AG10803 (cell line): ENCODE results near the gene PLIN3.
"Not testable (repeated sequence)": the region's sequence is repeated elsewhere in the genome, so short reads cannot be mapped to it uniquely, and the experiment has no call there.

Experiments
- DNase-seq: peaks from one replicate; pipeline ENCODE4 v3.0.0; 2010; ENCODE audit warnings: low read depth
- H3K4me3 ChIP-seq: 2 replicates; pipeline ENCODE4 v1.5.1; 2011; ENCODE audit warnings: mild to moderate bottlenecking, low read length, control low read depth
- TF ChIP-seq, protein P1 (sequence below): conservative IDR thresholded peaks from 2 replicates; pipeline ENCODE4 v1.5.1; 2011; ENCODE audit warnings: mild to moderate bottlenecking, low read length, control low read depth, inconsistent platforms

Gene PLIN3

DNA sequence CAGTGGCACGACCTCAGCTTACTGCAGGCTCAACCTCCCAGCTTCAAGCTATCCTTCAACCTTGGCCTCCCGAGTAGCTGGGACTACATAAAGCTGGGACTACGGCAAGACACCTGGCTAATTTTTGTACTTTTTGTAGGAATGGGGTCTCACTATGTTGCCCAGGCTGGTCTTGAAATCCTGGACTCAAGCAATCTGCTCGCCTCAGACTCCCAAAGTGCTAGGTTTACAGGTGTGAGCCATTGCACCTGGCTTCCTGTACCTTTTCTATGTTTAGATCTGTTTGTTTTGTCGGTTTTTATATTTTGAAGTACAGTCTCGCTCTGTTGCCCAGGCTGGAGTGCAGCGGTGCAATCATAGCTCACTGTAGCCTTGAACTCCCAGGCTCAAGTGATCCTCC is 18.4 kb downstream of the PLIN3 start:
- DNase-seq = no peak
- H3K4me3 ChIP-seq = no peak overlapping the region
- TF ChIP-seq, protein P1, sequence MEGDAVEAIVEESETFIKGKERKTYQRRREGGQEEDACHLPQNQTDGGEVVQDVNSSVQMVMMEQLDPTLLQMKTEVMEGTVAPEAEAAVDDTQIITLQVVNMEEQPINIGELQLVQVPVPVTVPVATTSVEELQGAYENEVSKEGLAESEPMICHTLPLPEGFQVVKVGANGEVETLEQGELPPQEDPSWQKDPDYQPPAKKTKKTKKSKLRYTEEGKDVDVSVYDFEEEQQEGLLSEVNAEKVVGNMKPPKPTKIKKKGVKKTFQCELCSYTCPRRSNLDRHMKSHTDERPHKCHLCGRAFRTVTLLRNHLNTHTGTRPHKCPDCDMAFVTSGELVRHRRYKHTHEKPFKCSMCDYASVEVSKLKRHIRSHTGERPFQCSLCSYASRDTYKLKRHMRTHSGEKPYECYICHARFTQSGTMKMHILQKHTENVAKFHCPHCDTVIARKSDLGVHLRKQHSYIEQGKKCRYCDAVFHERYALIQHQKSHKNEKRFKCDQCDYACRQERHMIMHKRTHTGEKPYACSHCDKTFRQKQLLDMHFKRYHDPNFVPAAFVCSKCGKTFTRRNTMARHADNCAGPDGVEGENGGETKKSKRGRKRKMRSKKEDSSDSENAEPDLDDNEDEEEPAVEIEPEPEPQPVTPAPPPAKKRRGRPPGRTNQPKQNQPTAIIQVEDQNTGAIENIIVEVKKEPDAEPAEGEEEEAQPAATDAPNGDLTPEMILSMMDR = no peak

DNA sequence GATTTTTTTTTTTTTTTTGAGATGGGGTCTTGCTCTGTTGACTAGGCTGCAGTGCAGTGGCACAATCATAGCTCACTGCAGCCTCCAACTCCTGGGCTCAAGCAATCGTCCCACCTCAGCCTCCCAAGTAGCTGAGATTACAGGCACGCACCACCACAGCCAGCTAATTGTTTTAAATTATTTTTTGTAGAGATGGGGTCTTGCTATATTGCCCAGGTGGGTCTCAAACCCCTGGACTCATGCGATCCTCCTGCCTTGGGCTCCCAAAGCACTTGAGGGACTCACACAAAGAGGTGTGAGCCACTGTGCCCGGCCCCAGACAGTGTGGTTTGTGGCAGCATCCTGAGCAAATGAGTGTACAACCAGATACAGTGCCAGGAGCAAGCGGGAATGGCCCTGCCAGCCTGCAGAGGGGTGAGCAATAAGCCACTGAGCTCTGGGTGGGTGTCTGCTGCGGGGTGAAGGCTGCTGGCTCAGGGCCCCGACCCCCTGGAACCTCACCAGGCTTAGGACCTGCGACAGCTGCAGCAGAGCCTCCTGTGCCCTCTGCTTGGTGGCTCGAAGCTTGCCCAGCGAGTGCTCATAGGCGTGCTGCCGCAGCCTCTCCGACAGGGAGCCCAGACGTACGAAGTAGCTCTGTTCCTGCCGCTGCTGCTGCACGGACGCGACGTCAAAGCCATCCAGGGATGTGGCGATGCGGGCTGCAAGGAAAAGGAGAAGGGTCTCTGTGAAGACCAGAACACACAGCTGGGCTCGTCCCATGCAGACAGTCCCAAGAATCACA is 20.1 kb downstream of the PLIN3 start:
- DNase-seq = no peak
- TF ChIP-seq, protein P1 = no peak
- no peak overlapping the region for H3K4me3 ChIP-seq

DNA sequence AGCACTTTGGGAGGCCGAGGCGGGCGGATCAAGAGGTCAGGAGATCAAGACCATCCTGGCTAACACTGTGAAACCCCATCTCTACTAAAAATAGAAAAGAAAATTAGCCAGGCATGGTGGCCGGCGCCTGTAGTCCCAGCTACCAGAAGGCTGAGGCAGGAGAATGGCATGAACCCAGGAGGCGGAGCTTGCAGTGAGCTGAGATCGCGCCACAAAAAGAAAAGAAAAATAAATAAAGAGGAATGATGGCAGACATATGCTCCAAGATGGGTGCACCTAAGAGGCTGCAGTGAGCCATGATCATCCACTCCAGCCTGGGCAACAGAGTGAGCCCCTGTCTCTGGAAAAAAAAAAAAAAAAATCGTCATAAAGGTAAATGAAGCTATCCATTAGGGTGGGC is 21.5 kb downstream of the PLIN3 start:
- peak; percentile 65 for DNase-seq
- H3K4me3 ChIP-seq = not testable (repeated sequence)

DNA sequence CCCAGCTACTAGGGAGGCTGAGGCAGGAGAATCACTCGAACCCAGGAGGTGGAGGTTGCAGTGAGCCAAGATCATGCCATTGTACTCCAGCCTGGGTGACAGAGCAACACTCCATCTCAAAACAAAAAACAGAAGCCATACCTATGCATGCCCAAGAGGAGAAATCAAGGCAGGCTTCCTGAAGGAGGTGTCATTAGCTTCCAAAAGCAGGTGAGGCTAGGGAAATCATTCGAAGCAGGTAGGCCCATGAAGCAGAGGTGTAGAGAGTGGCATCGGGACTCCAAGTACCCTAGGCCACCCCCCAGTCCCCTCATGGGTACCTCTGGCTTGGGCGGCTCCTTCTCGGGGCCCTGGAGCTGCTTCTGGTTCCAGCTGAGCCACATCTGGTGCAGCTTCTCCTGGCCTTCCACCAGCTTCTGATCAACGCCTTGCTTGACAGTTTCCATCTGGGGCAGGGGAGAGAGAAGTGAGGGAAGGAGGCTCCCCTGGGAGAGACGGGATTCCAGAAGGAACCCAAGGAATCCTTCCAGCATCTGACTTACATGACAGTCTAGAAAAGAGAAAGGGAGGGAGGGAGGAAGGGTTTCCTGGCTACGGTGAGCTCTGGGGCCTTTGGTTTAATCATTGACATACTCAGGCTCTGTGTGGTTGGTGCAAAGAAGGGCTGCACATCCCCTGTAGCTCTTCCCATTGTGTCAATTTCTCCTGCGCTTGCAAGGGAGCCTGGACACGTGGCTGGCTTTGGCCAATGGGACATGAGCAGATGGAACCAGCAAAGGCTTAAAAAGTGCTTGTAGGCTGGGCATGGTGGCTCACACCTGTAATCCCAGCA is 22.9 kb downstream of the PLIN3 start:
- DNase-seq = peak; percentile 98
- H3K4me3 ChIP-seq = no peak overlapping the region
- TF ChIP-seq, protein P1 = no peak

DNA sequence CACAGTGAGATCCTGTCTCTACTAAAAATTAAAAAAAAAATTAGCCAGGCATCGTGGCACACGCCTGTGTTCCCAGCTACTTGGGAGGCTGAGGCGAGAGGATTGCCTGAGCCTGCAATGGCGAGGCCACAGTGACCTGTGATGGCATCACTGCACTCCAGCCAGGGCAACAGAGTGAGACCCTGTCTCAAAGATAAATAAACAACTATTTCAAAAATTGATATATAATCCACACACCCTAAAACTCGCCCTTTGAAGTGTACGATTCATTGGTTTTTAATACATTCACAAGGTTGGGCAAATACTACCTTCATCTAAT is 23.9 kb downstream of the PLIN3 start:
- TF ChIP-seq, protein P1 = no peak
- no peak overlapping the region for H3K4me3 ChIP-seq
- DNase-seq = no peak

DNA sequence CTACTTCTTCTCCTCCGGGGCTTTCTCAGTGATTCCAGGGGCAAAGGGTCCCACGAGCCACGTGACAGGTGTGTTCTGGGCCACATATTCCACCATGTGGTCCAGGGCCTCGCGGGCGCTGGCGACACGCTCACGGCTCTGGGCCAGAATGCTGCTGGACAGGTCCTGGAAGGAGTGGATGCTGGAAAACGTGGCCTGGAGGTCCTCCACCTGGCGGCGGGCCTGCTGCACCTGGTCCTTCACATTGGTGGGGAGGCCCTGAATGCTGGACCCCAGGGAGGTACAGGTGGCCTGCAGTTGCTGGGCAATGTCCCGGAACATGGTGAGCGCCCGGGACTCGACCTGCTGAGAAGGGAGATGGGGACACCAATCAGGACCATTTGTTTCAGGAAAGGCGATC is 28.3 kb downstream of the PLIN3 start:
- no peak overlapping the region for H3K4me3 ChIP-seq
- DNase-seq = no peak
- TF ChIP-seq, protein P1 = no peak

DNA sequence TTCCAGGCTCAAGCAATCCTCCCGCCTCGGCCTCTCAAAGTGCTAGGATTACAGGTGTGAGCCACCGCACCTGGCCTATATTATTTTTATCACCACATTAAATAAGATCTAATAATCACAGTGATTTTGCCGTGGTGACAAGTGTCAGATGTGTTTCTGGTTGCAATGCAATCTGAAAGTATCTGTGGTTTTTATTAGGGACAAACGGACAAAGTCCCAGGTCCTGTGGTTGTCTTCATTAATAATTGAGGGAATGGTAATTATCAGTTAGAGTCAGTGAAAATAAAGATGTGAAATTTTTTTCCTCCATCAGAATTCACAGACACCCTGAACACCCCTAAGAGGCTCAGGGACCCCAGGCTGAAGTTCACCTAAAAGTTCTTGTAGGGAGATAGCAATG is 34.7 kb downstream of the PLIN3 start:
- H3K4me3 ChIP-seq = no peak overlapping the region
- no peak for DNase-seq
- TF ChIP-seq, protein P1 = no peak

DNA sequence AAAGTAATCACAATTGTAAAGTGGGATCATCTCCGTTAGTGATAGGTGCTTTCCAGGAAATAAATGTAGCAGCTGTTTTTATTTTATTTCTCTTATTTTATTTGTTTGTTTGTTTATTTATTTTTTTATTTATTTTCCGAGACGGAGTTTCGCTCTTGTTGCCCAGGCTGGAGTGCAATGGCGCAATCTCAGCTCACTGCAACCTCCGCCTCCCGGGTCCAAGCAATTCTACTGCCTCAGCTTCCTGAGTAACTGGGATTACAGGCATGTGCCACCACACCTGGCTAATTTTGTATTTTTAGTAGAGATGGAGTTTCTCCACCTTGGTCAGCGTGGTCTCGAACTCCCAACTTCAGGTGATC is 35.5 kb downstream of the PLIN3 start:
- not testable (repeated sequence) for DNase-seq
- peak overlapping the region; percentile 93 for H3K4me3 ChIP-seq
